Stimulated activated CD8-positive, alpha-beta memory T cell treated with anti-CD3 and anti-CD28 coated beads, Interleukin-4, amount 100 ng/mL, for 48 hours (primary cell): ENCODE measurements around the gene KLHL29.

Experiments used
- DNase-seq: peaks from one replicate; pipeline ENCODE4 v3.0.0-alpha.2; 2020

The KLHL29 gene

DNA sequence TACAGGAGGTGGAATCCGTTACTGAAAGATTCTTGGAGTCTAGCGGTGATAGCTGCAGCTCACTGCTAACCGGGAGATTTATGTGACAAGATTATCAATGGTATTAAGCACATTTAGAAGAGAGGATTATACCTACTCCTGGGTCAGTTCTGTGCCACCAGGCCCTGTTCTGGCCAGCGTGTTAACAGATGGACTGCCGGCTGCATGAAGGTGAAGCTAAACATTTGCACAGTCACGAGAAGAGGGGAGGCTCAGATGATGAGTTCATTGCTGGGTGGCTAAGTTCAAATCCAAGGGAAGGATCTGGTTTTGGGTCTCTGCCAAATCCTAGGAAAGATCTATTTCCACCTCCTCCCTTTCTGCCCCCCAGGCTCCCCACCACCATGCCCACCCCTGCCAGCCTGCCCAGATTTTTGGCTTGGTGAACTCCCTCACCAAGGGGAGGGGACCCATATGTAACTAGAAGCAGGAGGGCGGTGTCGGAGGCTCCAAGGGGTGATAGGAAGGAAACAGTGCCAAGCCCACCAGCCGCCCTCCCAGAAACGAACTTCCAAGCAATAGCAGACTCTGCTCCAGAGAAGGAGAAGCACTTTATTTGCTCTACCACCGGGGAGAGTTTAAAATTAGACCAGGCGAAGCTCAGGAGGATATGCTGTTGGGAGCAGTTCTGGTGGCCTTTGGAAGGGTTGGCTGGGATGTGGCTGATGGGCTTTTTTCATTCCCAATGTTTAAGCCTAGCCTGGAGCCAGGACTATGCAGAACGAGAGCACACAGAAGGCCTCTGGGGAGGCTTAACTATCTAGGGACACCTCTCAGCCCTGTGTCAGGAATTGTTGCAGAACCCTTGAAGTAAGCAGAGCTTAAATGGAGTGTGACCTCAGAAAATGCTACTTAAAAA is 200.5 kb downstream of the KLHL29 start:
- DNase-seq = no peak

- no peak for DNase-seq
These were observed 201.8 kb downstream of the KLHL29 start for GRCh38 chr2:23586741-23587306.

- no peak for DNase-seq
These were observed 202.4 kb downstream of the KLHL29 start for GRCh38 chr2:23587341-23587880.

GRCh38 chr2:23588106-23588505 is 203.1 kb downstream of the KLHL29 start:
- DNase-seq = no peak

DNA sequence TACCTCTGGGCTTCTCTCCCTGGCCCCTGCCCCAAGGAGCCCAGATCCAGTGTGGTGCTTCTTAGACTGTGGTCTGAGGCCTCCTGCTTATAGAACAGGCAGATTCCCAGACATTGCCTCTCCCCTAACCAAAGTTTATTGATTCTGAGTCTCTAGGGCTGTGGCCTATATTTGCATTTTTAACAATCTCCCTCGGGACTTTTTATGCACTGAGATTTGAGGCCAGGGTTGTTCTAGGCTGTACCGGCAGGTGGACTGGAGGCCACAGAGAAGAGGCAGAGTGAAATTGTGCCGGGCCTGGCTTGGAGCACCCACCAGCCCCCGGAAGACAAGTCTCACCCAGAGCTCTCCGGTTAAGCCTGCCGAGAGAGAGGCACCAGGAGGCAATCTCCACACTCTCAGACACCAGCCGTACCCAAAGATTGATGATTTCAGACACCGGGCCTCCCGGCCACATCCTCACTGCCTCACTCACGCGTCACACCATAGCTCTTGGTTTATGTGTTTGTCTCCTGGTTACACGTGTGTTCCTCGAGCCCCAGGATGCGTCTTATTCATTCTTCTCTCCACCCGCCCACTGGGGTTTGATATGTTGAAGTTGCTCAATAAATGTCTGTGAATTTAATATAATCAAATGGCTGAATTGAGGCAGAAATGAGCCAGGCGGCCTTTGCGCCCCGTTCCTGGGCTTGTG is 203.7 kb downstream of the KLHL29 start:
- no peak for DNase-seq

DNA sequence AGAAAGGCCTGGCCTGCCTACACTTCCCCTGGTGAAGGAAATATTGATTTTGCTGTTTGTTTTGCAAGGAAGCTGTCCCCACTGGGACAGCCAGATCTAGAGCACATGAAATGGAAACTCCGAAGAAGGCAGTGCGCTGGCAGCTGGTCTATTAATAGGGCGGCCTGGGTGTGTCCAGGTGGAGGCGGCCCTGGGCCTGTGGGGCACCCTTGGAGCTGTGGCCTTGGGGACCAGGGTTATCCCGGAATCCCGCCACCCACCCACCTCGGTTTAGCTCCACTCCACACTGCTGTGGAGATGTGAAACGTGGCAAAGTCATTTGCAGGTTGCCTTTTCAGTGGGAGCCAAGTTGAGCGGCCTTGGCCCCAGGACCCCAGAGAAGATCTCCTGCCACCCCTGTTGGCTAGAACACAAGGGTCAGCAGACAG is 204.3 kb downstream of the KLHL29 start:
- DNase-seq = no peak

DNA sequence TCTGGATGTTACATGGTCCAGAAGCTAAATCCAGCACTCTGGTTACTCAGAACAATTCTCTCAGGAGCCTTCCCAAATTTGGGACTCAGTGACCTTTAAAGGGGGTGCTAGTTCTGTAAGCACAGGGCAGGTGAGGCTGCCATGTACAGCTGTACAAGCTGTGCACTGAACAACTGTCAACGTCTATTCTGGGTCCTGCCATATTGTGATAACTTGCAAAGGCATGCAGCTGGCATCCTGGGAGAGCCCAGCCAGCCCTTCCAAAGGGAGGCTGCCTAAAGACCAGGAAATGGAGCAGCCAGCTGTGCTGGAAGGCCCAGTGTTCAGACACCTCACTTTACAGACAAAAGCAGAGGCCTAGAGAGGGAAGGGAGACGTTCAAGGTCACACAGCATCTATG is 204.8 kb downstream of the KLHL29 start:
- no peak for DNase-seq

GRCh38 chr2:23590241-23590869 is 205.4 kb downstream of the KLHL29 start:
- no peak for DNase-seq

DNA sequence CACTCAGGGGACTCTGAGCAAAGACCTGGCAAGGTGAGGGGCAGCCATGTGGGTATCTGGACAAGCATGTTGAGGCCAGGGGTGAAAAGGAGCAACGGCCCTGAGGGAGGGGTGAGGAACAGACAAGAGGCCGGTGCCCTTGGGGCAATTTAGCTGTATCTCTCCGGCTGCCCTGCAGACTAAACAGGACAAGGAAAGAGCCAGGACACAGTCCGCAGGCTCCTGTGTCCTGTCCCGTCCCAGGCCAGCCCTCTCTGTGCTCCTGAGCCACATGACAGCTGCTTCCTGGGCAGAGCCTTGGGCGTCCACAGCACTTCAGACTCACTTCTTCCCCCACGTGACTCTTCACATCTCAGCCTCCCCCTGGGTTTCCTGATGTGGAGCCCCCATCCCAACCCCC is 206.1 kb downstream of the KLHL29 start:
- DNase-seq = no peak

DNA sequence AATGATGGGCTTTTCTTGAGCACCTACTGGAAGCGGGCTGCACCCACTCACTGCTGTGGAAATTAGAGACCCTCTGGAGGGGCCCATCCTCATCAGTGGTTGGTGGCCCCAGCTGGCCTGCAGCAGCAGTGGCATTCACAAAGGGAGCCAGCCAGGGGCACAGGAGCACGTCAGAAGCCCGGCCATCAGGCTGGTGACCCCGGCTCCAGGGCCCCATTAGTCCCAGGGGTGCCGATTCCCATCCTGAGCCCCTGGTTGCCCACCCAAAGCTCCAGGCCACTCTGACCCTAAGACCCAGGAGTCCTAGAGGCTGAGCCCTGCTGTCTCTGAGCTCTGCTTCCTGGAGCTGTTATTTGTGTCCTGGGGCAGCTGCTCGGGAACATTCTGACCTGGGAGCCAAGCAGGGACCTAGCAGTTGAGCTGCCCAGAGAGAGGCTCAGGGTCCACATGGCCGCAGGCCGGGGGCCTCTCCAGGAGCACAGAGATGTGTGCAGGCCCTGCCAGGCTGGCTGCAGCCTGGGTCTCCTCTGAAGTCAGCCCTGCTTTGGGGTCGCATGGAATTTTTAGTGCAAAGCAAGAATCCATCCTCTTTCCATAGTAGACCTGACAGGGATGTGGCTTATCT is 207.2 kb downstream of the KLHL29 start:
- DNase-seq = no peak

DNA sequence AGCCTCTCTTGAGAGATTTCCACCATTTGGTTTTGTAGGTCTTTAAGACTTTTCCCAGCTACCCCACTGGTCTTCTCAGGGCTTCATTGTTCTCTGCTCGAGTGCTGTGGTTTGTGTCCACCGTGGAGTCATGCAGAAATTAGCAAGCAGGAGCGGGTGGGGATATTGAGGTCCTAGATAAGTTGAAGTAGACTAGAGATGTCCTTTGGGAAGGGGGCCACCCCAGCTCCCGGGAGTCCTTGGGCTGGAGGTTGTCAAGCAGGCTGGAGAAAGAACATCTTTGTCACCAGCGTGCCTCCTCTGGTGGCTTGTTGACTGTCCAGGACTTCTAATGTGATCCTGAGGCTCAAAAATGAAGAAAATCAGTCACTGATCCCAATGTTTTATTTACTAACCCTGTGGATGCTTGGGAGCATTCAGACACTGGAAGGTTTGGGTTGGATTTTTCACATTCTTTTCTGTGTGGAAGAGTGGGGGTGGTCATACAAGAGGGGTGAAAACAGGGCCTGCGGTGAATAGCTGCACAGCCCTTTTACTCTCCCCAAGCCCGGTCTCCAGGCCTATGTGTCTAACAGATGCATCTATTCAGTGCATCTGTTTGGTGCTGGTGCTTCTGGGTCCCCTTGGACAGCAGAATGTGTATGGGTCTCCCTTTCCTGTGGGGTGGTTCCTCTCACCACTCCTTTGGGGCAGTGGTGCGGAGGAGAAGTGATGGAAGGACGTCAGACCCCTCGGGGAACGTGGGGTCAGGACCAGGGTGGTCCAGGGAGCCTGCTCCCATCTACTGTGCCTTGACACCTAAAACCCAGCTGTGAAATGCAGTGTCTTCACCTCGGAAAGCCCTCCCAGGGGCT is 208.1 kb downstream of the KLHL29 start:
- DNase-seq = no peak

- no peak for DNase-seq
These were observed 208.9 kb downstream of the KLHL29 start for GRCh38 chr2:23593752-23594459.

GRCh38 chr2:23594460-23594825 is 209.5 kb downstream of the KLHL29 start:
- DNase-seq = no peak

DNA sequence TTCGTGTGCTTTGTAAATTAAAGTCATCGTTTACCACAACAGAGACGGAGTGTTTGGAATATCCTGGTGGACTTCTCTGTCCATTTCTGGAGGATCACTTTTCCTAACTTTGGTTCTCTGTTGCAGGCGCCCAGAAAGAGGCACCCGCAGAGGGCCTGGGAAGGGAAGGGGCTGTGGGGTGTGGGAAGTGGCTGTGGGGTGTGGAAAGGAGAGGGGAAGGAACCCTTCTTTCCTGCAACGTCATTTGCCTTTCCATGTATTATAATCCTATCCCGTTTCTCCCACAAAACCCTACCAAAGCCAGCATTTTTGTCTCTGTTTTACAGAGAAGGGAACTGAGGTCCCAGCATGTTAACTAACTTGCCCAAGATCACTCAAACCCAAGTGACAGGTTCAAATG is 210.0 kb downstream of the KLHL29 start:
- no peak for DNase-seq

DNA sequence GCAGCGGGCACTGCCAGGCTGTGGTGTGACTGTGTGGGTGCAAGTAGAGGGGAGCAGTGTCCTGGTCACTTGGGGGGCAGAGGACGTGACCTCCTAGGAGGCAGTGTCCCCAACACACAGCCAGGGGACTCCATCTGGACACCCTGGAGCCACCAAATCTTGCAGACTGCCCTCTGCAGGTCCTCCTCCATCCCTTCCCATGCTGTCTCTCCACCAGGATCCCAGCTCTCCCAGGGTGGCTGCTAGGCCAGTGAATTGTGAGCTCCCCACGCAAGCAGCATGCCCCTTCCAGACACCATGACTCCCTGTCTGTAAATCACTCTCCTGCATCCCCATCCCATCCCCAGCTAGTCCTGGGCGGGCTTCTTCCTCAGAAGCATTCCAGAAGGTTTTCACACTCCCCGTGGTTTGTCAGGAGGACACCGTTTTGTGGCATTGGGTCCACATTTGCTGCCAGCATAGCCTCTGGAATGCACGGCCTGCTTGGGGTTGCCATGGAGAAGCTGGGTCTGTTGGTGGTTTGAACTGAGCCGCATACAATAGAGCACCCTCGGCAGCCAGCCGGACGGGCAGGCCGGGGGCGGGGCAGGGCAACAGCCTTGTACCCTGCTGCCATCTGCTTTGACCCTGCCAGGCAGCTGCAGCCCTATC is 210.7 kb downstream of the KLHL29 start:
- no peak for DNase-seq

GRCh38 chr2:23596316-23596885 is 211.4 kb downstream of the KLHL29 start:
- DNase-seq = no peak

GRCh38 chr2:23597687-23598086 is 212.7 kb downstream of the KLHL29 start:
- no peak for DNase-seq

- DNase-seq = no peak
These were observed 214.0 kb downstream of the KLHL29 start for GRCh38 chr2:23599006-23599405.

GRCh38 chr2:23599667-23600066 is 214.7 kb downstream of the KLHL29 start:
- no peak for DNase-seq

GRCh38 chr2:23600346-23600745 is 215.4 kb downstream of the KLHL29 start:
- DNase-seq = no peak
